Gastroesophageal sphincter (tissue), 3 donors: Measurements from ENCODE around the gene SMTNL1.

ENCODE experiments used
- CTCF ChIP-seq, 4 experiments: fragments of 200-600 bp in 2 of 4; fragments of 450-650 bp in 2 of 4; sonication (generic) in 1 of 4; IDR thresholded peaks; one replicate each; pipeline ENCODE4 v1.5.1; 2017 to 2019; ENCODE audit warnings: antibody characterized with exemption in 4 of 4, mild to moderate bottlenecking in 2 of 4, moderate library complexity in 2 of 4
- EP300 ChIP-seq: sonication (generic); formaldehyde crosslinking; IDR thresholded peaks from one replicate; pipeline ENCODE4 v1.6.1; 2017; ENCODE audit warnings: antibody characterized with exemption, mild to moderate bottlenecking
- POLR2A ChIP-seq, 2 donors: fragments of 450-650 bp; IDR thresholded peaks; one replicate each; pipeline ENCODE4 v1.6.1; 2017; ENCODE audit warnings: antibody characterized with exemption in 2 of 2, mild to moderate bottlenecking in 2 of 2, moderate library complexity in 1 of 2
- POLR2AphosphoS5 ChIP-seq: sonication (generic); formaldehyde crosslinking; IDR thresholded peaks from one replicate; pipeline ENCODE4 v1.6.1; 2017; ENCODE audit warnings: antibody characterized with exemption

DNA sequence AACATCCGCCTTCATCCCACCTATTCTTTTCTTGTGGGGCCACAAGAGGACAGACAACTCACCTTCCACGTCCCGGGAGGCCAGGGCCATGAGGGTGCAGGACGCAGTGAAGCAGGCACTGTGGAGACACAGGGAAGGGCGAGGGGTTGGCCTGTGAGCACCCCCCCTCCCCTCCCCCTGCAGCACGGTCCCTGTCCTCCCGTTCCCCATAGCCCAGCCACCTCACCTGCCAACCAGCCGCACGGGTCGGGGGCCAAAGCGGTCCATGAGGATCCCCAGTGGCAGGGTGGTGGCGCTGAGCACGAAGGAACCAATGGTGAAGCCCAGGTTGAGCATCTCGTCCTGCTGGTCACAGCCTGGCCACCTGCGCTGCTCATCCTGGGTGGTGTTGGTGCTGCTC lies 36.5 kb upstream of the SMTNL1 start:
- TF ChIP-seq CTCF (IDR thresholded peaks at IDR 0.05): no peak
- TF ChIP-seq POLR2A (IDR thresholded peaks at IDR 0.05): no peak
- TF ChIP-seq POLR2AphosphoS5: no peak
- no peak for TF ChIP-seq EP300
